Liver (tissue), 9 donors: ENCODE measurements around the gene SLAIN1. TPM values are rescaled to one million over a fixed set of nuclear protein-coding genes. Genes with fewer than 3 reads are reported as not detected.

Experiments
- DNase-seq: peaks from one replicate; pipeline ENCODE4 v3.0.0-alpha.2; 2017; ENCODE audit warnings: low spot score
- H3K27ac ChIP-seq, 2 donors: one replicate each; pipeline ENCODE4 v1.7.0; 2013; ENCODE audit warnings: inconsistent platforms in 2 of 2, low read length in 2 of 2, control low read depth in 1 of 2, low read depth in 1 of 2, mild to moderate bottlenecking in 1 of 2
- H3K27me3 ChIP-seq, 4 donors: one replicate each; pipeline versions ENCODE4 v1.6.1 to v1.7.0; 2013; ENCODE audit warnings: low read length in 3 of 4, inconsistent platforms in 1 of 4, mild to moderate bottlenecking in 1 of 4, moderate library complexity in 1 of 4; ENCODE audit not compliant: control insufficient read depth in 4 of 4, insufficient read depth in 4 of 4
- H3K36me3 ChIP-seq, 4 donors: one replicate each; pipeline versions ENCODE4 v1.6.1 to v1.7.0; 2013; ENCODE audit warnings: low read length in 3 of 4, mild to moderate bottlenecking in 3 of 4, low read depth in 1 of 4, moderate library complexity in 1 of 4; ENCODE audit not compliant: control insufficient read depth in 4 of 4, insufficient read depth in 3 of 4
- H3K4me1 ChIP-seq, 4 donors: one replicate each; pipeline versions ENCODE4 v1.6.1 to v1.7.0; 2013; ENCODE audit warnings: low read length in 3 of 4, mild to moderate bottlenecking in 3 of 4, moderate library complexity in 1 of 4; ENCODE audit not compliant: control insufficient read depth in 4 of 4, insufficient read depth in 4 of 4
- H3K4me3 ChIP-seq, 3 donors: one replicate each; pipeline versions ENCODE4 v1.6.1 to v1.7.0; 2013; ENCODE audit warnings: low read length in 3 of 3, control low read depth in 1 of 3, low read depth in 1 of 3, mild to moderate bottlenecking in 1 of 3
- H3K9ac ChIP-seq, 2 donors: one replicate each; pipeline ENCODE4 v1.7.0; 2013; ENCODE audit warnings: low read length in 2 of 2, mild to moderate bottlenecking in 2 of 2, moderate library complexity in 2 of 2, control low read depth in 1 of 2, low read depth in 1 of 2
- H3K9me3 ChIP-seq, 4 donors: one replicate each; pipeline versions ENCODE4 v1.6.1 to v1.7.0; 2013; ENCODE audit warnings: low read length in 3 of 4; ENCODE audit not compliant: control insufficient read depth in 4 of 4
- CTCF ChIP-seq: fragments of 150-350 bp; IDR thresholded peaks from 2 replicates; pipeline ENCODE4 v1.5.1; 2017; ENCODE audit warnings: improper control_type of control experiment, low read depth, low read length; ENCODE audit not compliant: missing input control
- EGR1 ChIP-seq, 2 donors: IDR thresholded peaks; 2 replicates each; pipeline ENCODE4 v1.6.1; 2016 to 2018; ENCODE audit warnings: antibody characterized with exemption in 2 of 2, low read depth in 2 of 2
- FOXA1 ChIP-seq: IDR thresholded peaks from 2 replicates; pipeline ENCODE4 v1.6.1; 2016; ENCODE audit warnings: antibody characterized with exemption
- FOXA2 ChIP-seq: IDR thresholded peaks from 2 replicates; pipeline ENCODE4 v1.6.1; 2016; ENCODE audit warnings: antibody characterized with exemption
- GABPA ChIP-seq, 2 donors: IDR thresholded peaks in 1 of 2; conservative IDR thresholded peaks in 1 of 2; 2 replicates each; pipeline ENCODE4 v1.6.1; 2016; ENCODE audit warnings: antibody characterized with exemption in 2 of 2, mild to moderate bottlenecking in 1 of 2, moderate library complexity in 1 of 2
- HNF4A ChIP-seq, 2 donors: conservative IDR thresholded peaks; 2 replicates each; pipeline ENCODE4 v1.6.1; 2016; ENCODE audit warnings: antibody characterized with exemption in 2 of 2, mild to moderate bottlenecking in 2 of 2
- HNF4G ChIP-seq: IDR thresholded peaks from 2 replicates; pipeline ENCODE4 v1.6.1; 2016; ENCODE audit warnings: antibody characterized with exemption
- JUND ChIP-seq, 2 donors: IDR thresholded peaks; 2 replicates each; pipeline ENCODE4 v1.6.1; 2016; ENCODE audit warnings: antibody characterized with exemption in 2 of 2
- MAX ChIP-seq: IDR thresholded peaks from 2 replicates; pipeline ENCODE4 v1.6.1; 2016; ENCODE audit warnings: antibody characterized with exemption
- NR2F2 ChIP-seq: IDR thresholded peaks from 2 replicates; pipeline ENCODE4 v1.6.1; 2016; ENCODE audit warnings: antibody characterized with exemption
- RAD21 ChIP-seq, 2 donors: IDR thresholded peaks; 2 replicates each; pipeline ENCODE4 v1.6.1; 2016; ENCODE audit warnings: antibody characterized with exemption in 2 of 2, mild to moderate bottlenecking in 2 of 2
- REST ChIP-seq: IDR thresholded peaks from 2 replicates; pipeline ENCODE4 v1.6.1; 2016; ENCODE audit warnings: antibody characterized with exemption, mild to moderate bottlenecking
- RXRA ChIP-seq, 2 donors: IDR thresholded peaks; 2 replicates each; pipeline ENCODE4 v1.6.1; 2017 to 2018; ENCODE audit warnings: antibody characterized with exemption in 2 of 2, mild to moderate bottlenecking in 1 of 2
- SP1 ChIP-seq: IDR thresholded peaks from 2 replicates; pipeline ENCODE4 v1.6.1; 2018; ENCODE audit warnings: antibody characterized with exemption, mild to moderate bottlenecking
- TAF1 ChIP-seq: conservative IDR thresholded peaks from 2 replicates; pipeline ENCODE4 v1.6.1; 2016; ENCODE audit warnings: antibody characterized with exemption, mild to moderate bottlenecking
- YY1 ChIP-seq: IDR thresholded peaks from 2 replicates; pipeline ENCODE4 v1.6.1; 2016; ENCODE audit warnings: antibody characterized with exemption, mild to moderate bottlenecking
- ZBTB33 ChIP-seq: IDR thresholded peaks from 2 replicates; pipeline ENCODE4 v1.6.1; 2016; ENCODE audit warnings: antibody characterized with exemption
- WGBS: extraction: QIAGEN DNeasy Blood & Tissue Kit; methylation state at CpG from one replicate; pipeline ENCODE4 v1.1.7; 2013; 5-methylcytosine and 5-hydroxymethylcytosine counted together
- polyA plus RNA-seq, 2 donors: library from polyadenylated mRNA; stranded (reverse) in 1 of 2; unstranded in 1 of 2; fragments of 200-250 nt in 1 of 2; fragments of >200 nt in 1 of 2; fragmentation: Nextera tagmentation in 1 of 2; extraction: Ambion mirVana in 1 of 2; gene quantifications; one replicate each; pipeline versions ENCODE4 v1.2.1 to v1.2.3, GENCODE V29; 2013 to 2015
- total RNA-seq, 2 donors: library from RNA; depleted of rRNA; stranded (reverse); fragments of >200 nt; gene quantifications; one replicate each; pipeline ENCODE4 v1.2.3, GENCODE V29; 2014
- donor health status: healthy.
- donor health status: healthy.
- donor health status: healthy.
- donor health status: healthy.
- donor health status: healthy.

SLAIN1 gene
- total and polyA plus RNA-seq, 4 donors, result 1.9 to 7.9 (median 7.1) TPM

GRCh38 chr13:77740931-77741596 is 43.6 kb downstream of the SLAIN1 start:
- no peak for DNase-seq
- no peak for TF ChIP-seq JUND (IDR thresholded peaks at IDR 0.05)
- no peak for TF ChIP-seq CTCF
- TF ChIP-seq EGR1 (IDR thresholded peaks at IDR 0.05; ENCODE audit: low read depth in 2 of 2), result no peak
- TF ChIP-seq ZBTB33, result no peak
- TF ChIP-seq YY1, result no peak
- no peak for TF ChIP-seq RAD21 (IDR thresholded peaks at IDR 0.05)
- no peak for TF ChIP-seq FOXA2
- no peak for TF ChIP-seq HNF4G
- TF ChIP-seq RXRA (IDR thresholded peaks at IDR 0.05), result no peak
- no peak for TF ChIP-seq SP1
- no peak for TF ChIP-seq HNF4A (conservative IDR thresholded peaks at IDR 0.05)
- TF ChIP-seq TAF1, result no peak
- TF ChIP-seq FOXA1, result no peak
- TF ChIP-seq GABPA (IDR thresholded peaks at IDR 0.05 in 1 of 2, conservative IDR thresholded peaks at IDR 0.05 in 1 of 2), result no peak
- TF ChIP-seq MAX, result no peak
- no peak for TF ChIP-seq NR2F2
- TF ChIP-seq REST, result no peak

GRCh38 chr13:77741597-77741972 is 44.1 kb downstream of the SLAIN1 start:
- Histone ChIP-seq H3K27ac (no peak overlapping the region), H3K36me3 (peaks cover 2 to 4% (median 2%) of the 10 kb centered on the region in 4 donors), H3K4me3 (no peak overlapping the region), H3K27me3 (no peaks in the 10 kb centered on the region), H3K4me1 (no peaks in the 10 kb centered on the region), H3K9ac (no peak overlapping the region), H3K9me3 (no peaks in the 10 kb centered on the region)
- no peak for DNase-seq
- WGBS, result 92% methylated on average over 1 of the region's 1 CpG
- TF ChIP-seq RXRA (IDR thresholded peaks at IDR 0.05) (no peak), SP1 (no peak), REST (no peak), FOXA1 (no peak), FOXA2 (no peak), MAX (no peak), HNF4G (no peak), CTCF (no peak), EGR1 (IDR thresholded peaks at IDR 0.05; ENCODE audit: low read depth in 2 of 2) (no peak), HNF4A (conservative IDR thresholded peaks at IDR 0.05) (no peak), YY1 (no peak), GABPA (IDR thresholded peaks at IDR 0.05 in 1 of 2, conservative IDR thresholded peaks at IDR 0.05 in 1 of 2) (no peak)

More at GRCh38 chr13:77740931-77741596, 43.6 kb downstream of the SLAIN1 start:
- WGBS, result 91% methylated on average over 8 of the region's 8 CpGs
- no peaks in the 10 kb centered on the region for H3K27me3 ChIP-seq
- no peaks in the 10 kb centered on the region for H3K4me1 ChIP-seq
- peaks cover 2 to 4% (median 2%) of the 10 kb centered on the region in 4 donors for H3K36me3 ChIP-seq
- no peak overlapping the region for H3K9ac ChIP-seq
- no peak overlapping the region for H3K4me3 ChIP-seq
- H3K9me3 ChIP-seq, result no peaks in the 10 kb centered on the region
- H3K27ac ChIP-seq, result no peak overlapping the region
